Ammon's horn (tissue), 1 donor: ENCODE data around the gene TTC32.

Experiments used
- DNase-seq: peaks from one replicate; pipeline ENCODE4 v3.0.0-alpha.2; 2016; ENCODE audit warnings: low spot score

Gene TTC32

DNA sequence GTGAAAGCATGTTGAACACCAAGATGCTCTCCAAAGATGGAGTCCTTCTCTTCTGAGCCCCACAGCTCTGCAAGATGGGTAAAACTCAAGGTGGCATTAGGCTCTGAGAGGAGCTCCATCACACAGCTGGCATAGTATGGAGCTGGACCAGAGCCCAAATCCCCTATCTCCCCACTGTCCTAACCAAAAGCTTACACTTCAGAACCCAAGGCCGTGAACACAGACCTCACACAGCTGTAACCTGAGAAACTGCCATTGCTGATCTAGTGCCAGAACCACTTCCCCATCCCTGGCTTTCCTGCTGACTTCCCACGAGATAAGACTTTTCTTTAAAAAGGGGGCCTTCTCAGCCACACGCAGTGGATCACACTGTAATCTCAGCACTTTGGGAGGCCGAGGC lies 25.0 kb downstream of the TTC32 start:
- no peak for DNase-seq

DNA sequence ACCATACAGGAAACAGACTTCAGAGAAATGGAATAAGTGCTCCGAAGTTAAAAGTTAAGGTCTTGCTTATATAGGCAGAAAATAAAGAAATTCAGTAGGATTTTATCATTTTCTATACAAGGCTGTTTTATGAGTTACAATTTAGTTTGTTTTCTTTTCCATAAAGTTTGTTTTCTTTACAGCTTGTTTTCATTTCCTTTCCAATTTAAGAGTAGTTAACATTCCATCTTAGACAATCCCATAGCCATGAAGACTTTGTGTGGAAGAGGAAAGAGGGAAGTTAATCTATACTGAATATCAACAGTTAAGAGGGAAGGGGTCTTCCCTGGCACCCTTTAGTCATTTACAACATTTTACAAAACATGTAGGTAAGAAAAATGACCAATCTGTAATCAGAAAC lies 26.5 kb downstream of the TTC32 start:
- no peak for DNase-seq

DNA sequence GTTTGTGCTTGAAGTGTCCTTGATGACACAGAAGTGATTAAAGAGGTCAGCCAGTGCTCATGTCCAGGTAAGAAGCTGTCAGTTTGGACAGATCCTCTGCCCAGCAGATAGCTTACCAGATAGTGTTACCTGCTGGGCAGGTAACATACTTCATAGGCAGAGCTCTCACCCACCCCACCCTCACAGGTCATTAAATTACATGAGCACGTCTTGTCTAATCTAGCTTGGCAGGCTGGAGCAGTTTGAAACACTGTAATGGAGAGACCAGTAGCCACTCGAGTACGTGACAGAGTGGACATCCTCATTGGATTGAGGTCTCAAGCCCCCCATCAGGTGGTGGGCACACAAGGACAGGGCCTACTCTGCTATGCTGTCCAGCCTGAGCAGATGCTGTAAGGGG lies 27.1 kb downstream of the TTC32 start:
- DNase-seq, result no peak

DNA sequence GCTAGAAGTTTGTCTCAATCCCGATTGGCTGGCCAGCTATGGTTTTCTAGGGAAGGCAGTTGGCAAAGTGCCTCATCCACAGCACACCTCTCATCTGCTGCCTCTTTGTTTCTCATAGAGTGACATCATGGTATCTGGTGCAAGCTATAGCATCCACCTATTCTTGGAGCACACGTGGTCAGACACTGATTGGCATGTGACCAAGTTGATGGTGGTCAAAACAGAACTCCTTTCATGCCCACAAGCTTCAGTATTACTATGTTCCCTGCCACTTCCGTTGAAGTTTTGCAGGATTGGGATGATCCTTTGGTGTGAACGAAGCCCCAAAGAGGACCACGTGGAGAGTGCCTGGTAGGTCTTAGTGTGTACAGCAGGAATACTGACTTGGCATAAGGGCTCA lies 28.8 kb downstream of the TTC32 start:
- no peak for DNase-seq

DNA sequence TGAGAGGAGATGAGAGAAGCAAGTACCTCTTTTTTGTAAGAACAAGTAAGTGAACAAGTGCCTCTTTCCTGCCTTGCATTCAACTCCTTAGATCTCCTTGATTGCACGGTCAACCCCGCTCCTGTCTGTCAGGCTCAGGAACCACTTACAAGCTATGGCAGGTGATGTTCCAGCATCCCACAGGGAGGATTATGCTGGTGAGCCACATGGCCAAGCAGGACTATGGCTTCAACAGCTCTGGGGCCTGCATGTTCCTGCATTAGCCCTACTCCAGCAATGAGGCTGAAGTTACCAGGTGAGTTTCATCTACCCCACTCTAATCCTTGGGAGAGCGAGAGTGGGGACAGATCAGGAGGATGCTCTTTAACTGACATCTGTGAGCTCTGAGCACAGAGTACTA lies 29.5 kb downstream of the TTC32 start:
- no peak for DNase-seq

DNA sequence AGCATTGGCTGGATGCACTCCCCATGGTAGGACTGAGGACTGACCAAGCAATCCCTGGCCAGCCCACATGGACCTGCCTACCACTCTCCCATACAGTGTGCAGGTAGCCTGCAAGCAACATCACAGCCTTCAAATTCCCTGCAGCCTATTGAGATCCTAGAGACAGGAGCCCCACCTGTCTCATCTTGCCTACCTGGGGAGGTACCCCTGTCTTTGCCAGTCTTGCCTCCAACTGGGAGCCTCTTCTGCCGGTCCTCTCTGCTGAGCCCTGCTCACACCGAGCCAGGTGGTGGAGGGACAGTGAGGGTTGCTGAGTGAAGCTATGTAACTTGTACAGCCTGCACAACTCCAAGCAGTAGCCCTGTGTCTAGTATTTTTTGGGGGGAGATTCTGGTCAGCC lies 29.9 kb downstream of the TTC32 start:
- no peak for DNase-seq

DNA sequence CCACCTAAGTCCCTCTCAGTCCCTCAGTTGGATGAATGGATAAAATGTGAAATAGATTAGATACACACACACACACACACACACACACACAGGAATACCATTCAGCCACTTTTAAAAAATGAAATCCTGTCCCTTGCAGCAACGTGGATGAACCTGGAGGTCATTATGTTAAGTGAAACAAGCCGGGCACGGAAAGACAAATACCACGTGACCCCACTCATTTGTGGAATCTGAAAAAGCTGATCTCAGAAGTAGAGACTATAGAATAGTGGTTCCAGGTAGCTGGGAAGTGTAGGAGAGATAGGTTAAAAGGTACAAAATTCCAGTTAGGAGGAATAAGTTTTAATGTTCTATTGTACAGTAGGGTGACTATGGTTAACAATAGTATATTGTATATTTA lies 31.0 kb downstream of the TTC32 start:
- DNase-seq, result no peak

DNA sequence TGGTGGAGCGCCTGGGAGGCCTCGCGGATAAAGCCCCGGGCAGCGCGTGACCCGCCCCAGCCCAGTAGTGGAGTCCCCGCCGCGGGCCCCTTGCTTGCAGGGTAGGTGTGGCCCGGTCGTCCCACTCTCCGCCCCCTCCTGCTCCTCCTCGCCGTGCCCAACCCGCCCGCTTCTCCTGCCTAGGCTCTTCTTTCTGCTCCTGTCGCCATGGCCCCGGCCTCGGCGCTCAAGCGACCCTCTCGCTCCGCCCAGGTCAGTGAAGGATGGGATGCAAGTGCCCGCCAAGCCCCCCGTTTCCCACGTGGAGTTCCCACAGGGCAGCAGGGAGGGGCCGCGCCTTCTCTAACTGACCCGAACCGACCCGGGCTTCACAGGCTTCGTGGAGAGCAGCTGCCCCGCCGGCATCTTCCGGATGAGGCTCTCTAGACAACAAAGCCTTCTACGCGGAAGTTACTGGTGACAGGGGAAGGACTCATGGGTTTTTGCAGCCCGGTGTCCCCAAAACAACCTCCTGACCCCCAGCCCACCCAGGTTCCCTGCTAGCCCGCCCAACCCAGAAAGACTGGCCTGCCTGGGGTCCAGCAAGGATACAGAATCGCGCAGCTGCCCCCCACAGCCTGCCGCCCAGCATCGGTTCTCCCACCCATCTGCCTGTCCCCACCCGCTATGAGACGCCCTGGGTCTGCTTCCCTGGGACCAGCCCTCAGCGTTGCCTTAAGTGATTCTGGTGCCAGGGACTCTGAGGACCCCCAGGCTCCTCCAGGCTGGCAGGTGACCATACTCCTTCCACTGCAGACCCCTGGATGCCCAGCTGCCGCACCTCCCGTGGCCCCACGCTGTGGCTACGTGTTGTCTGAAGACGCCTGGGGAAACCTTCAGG lies 32.8 kb downstream of the TTC32 start:
- DNase-seq, result no peak

DNA sequence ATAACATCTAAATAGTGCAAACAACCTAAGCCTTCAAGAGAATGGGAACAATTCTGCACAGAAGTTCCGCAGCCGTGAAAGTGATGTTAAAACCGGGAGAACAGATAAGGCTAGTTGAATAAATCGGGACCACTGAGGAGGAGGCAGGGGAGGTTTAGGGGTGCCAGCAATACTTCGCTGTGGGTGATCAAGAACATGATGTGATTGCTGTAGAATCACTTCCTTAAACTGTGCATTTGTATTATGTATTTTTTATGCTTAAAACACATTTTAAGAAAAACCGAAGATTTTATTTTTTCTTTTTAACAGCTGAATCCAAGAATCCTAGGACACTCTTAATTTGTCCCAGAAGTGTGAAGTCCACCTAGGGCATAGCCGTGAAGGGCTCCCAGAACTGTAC lies 33.6 kb downstream of the TTC32 start:
- DNase-seq, result no peak

DNA sequence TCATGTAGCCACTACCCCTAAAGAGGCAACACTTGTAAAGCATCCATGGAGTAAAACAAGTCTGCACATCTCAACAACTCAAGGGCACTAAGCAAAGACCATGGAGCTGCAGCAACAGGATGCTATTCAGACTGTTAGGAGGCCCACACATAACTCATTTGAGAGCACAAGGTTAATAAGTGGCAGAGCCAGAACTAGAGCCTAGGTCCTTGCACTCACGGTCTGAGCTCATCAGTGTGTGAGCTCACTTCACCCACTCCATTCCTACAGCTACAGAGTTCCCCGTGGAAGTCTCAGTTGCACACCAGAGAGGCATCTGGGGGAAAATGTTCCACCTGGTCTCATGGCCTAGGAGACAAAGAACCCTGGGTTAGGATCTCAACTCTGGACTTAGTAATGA lies 35.0 kb downstream of the TTC32 start:
- no peak for DNase-seq

DNA sequence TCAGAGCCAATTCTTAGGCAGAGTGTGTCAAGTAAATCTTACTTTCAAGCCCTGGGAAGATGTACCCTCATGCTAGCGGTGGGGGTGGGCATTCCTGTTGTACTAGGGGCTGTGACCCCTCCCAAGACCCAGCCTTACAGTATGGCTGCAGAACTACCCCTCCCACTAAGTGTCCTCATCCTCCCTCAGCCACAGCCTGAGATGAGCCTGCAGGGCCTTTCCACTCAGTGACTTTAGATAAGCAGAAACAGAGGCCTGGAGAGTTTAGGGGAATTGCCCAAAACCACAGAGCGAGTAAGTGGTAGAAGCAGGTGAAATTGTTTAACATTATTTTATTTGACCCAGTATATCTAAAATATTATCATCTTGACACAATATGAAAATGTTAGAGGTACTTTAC lies 36.6 kb downstream of the TTC32 start:
- DNase-seq, result no peak

DNA sequence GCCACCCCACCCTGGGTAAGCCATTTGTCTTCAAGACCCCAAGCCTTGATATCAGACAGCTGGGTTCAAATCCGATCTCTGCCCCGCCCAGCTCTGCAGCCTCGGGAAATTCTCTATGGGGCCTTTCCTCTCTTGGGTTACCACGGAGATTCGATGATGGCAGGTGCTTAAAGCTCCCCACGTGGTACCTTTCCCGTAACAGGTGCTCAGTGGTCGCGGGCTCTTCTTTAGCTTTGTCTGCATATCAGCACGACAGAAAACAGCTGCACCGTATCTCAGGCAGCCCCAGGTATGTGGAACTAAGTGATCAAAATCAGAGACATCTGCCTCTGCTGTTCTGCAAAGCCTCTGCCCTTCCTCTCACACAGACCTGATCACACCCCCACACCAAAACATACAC lies 37.4 kb downstream of the TTC32 start:
- no peak for DNase-seq

DNA sequence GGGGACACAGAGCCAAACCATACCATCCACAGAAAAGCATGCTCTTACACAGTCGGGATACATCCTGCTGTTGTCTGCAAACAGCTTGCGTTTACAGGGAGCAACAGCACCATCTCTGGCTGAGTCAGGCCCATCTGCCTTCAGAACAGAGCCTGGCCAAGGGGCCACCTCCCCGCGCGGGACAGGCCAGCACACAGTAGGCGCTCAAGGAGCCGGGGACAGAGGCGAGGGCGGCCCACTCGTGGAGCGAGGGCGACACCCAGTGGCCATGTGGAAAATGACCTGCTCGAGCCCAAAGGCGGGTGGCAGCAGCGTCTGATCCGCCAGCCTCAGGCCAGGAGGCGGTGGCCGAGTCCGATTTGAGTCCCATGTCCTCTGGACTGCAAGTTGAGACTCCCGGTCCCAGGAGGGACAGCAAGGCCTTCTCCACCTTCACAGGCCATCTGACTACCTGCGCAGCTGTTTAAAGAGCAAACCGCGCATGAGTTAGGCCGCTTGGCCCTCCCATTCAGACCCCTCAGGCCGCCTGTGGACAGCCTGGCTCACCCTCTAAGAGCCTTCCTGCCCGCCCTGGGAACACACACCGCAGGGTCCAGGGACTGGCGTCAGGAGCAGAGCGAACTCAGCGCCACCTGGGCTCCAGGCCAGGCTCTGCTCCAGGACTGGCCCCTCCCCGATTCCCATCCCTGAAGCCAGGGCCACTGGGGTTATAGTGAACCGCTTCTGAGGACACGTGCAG lies 38.3 kb downstream of the TTC32 start:
- DNase-seq, result peak; percentile 77

DNA sequence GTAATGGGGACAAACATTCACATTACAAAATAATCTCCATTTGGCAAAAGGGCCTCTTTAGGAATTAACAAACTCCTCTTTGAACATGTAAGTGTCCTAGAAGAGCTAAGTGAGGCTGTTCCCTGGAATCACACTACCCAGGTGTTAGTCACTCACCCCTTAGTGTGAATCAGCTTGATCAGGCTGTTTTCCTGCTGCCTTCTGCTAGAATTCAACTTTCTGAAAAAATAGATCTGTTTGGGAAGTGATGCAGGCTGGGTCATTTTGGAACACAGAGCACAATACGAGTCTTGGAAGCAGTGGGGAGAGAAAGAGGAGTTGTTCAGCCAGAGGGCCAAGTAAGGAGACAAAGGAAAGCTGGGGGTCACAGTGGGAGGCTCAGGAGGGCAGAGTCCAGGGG lies 40.0 kb downstream of the TTC32 start:
- no peak for DNase-seq

DNA sequence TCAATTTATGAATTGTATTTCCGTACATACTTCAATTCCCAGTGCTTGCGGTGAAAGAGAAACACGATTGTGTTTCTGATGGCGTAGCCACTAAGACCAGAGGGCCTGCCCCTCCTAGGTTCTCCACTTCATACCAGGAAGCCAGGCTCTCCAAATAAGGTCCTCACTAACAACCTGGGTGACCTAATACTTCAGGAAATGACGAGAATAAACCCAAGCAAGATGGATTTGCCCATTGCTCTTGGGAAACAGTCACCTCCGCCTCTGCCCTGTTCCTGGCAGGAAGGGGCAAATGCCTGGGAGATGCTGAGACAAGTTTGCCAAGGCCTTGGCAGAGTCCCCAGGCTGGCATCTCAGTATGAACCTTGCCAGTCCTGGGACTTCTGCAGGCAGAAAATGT lies 41.8 kb downstream of the TTC32 start:
- DNase-seq, result peak; percentile 33

DNA sequence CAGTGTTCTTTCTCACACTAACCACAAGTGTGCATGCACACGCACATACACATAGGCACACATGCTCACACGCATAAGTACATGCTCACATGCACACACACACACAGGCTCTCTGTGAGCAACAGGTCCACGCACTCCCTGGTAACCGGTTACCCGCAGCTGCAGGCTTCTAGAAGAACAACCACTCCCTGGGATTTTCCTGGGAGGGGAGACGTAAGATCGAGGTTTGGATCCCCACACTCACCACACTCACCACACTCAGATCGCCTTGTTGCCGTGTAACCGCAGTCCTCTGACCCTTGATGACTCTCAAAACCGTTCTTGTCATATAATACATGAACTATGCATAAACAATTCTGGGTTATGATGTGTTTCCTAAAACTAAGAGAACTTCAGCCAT lies 42.2 kb downstream of the TTC32 start:
- no peak for DNase-seq

DNA sequence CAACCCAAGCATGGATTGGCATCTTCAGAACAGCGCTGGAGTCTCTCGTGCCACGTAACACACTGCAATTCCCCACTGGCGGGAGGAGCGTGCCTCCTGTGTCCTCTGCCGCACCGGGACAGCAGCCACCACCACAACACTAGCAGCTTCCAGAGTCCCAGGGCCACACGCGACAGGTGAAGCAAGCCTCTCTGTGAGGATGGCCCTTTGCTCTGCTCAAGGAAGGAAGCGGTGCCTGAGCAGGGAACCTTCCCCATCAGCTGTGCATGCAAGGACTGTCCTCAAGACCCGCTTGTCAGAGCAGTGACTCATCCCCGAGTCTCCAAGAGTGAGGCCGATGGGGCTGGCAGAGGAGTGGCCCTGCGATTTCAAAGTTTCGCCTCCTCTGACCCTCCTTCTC lies 44.0 kb downstream of the TTC32 start:
- DNase-seq, result no peak

DNA sequence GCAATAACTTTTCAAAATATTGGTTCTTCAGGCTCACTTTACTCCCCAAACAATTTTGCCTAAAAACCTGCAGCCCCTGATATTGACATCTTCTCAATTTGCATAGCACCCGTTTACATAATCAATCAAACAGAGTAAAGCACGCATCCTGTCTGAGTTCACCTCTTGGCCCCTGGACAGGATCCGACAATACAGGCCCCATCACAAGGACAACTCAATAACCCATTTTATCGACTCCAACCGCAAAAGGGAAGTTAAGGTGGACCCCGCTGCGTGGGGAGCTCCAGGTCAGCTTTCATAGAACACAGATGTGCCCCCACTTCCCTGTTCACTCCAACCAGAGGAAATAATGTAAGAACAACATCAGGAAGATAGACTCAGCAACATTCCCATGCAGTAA lies 44.7 kb downstream of the TTC32 start:
- DNase-seq, result no peak

DNA sequence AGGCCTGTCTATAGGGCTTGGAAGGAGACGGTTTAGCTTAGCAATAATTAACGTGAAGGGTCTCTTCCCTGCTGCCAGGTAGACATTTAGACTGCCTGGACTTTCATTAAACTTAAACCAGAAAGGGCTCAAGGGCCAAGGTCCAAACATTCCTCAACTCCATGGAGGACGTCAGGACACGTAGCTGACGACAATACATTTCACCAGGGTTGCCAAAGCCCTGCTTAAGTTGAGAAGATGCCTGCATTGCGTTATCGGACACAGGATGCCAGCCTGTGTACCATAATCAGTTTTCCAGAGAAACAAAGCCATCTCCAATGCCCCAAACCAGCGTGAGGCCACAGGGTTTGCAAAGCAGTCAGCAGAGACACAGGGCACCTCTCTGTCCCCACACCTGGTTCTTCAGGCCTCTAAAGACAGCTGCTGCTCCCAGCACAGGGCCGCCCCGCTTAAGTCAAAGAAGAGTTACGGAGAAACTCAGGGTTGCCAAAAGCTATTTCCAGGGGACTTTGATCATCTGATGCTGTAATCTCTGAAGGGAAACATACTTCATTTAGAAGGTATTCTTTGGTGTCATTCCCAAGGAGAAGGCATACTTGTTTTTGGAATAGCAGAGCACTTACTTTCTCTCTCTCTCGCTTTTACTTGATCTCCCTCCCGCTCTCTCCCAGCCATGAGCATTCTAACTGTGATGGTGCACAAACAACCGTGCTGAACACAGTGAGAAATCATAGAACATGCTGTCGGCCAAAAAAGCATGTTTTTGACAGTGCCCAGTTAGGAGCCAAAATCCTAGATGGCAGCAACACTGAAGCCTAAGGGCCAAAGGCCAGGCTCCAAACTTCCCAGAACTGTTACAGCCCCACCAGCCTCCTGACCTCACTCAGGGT lies 46.0 kb downstream of the TTC32 start:
- DNase-seq, result no peak

DNA sequence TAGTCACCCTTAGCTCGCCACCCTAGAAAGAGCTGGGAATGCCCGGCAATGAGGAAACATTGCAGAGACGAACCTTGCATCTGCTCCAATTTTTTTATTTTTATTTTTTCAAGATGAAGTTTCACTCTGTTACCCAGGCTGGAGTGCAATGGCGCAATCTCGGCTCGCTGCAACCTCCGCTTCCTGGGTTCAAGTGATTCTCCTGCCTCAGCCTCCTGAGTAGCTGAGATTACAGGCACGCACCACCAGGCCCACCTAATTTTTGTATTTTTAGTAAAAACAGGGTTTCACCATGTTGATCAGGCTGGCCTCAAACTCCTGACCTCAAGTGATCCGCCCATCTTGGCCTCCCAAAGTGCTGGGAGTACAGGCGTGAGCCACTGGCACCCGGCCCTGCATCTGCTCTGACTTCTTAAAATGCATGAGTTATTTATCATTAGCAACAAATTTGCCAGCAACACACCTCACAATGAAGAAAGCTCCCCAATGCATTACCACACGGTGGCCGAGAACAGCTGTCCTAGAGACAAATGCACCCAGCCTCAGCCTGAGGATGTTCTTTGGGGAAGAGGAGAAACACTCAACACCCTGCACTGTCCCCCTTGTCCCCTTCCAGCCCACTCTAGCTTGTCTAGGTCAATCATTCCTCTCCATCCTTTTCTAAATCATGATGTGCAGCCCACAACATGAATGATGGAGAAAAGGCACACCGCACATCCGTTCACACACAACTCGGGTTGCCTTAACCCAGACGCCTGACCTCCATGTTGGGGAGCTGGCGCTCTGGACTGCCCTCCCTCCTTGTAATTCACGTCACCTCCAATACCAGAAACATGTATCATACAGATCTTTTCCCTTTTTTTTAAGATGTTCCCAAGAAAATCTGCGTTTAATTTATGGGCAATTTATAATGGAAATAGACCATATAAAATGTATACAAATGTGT lies 46.9 kb downstream of the TTC32 start:
- DNase-seq, result no peak

DNA sequence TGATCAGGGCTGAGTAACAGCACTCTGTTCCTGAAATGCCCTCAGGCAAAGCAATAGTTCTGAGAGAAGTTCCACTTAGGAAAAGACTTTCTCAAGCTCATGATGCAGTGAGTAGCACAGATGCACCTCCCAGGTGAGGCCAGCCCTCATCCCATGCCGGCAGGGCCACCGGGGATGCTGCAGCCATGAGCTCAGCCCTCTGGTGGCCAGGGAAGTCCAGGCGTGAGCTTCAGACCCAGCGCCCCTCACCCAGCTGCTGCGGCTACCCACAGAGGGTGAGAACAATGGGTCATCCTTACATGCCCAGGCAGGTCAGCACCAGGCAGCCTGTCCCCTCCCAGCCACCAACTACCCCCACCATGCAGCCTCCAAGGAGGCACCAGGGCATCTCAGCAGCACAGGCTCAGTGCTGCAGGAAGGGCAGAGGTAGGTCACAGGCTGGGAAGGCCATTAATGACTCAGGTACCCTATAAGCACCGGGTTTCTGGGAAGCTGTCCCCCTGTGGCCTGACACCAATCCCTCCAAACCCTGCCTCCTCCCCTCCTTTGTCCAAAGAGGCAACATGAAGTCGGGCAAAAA lies 50.6 kb downstream of the TTC32 start:
- DNase-seq, result no peak
